IMR-90 (cell line): ENCODE results near the gene SMAP1.

ENCODE experiments used
- CTCF ChIP-seq: conservative IDR thresholded peaks from 2 replicates; pipeline ENCODE4 v1.5.1; 2012; ENCODE audit warnings: mild to moderate bottlenecking, low read depth, low read length, improper control_type of control experiment
- NFE2L2 ChIP-seq: fragments of 150-350 bp; IDR thresholded peaks from 2 replicates; pipeline ENCODE4 v1.6.1; 2016; ENCODE audit warnings: low read depth, mild to moderate bottlenecking, low read length
- POLR2A ChIP-seq: IDR thresholded peaks from 2 replicates; pipeline ENCODE4 v1.6.1; 2012; ENCODE audit warnings: mild to moderate bottlenecking, low read depth, low read length

DNA sequence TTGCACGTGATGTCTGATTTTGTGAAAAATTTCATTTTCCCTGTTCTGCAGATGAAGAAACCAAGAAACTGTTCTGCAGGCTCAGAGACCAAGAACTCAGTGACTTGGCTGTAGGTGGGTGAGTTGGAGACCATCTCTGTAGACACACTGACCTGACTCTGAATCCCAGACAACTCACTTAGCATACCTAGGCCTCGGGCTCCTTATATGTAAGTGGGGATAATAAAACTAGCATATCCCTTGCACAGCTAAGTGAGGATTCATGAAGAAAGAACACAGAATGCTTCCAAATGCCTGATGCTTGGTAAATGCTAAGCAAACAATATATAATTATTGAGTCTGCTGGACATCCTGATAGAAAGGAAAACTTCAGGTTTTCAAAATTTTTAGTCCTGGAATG is 218.4 kb downstream of the SMAP1 start:
- no peak for TF ChIP-seq POLR2A
- TF ChIP-seq CTCF, result no peak
- TF ChIP-seq NFE2L2, result no peak
